ENCODE results near the gene ZNF714. TPM values are rescaled to one million over a fixed set of nuclear protein-coding genes. Genes with fewer than 3 reads are reported as not detected.
"Not testable (repeated sequence)": the region's sequence is repeated elsewhere in the genome, so short reads cannot be mapped to it uniquely, and the experiment has no call there.

ZNF714 gene
- total and polyA plus RNA-seq, 2 donors = 5.0 to 14.6 TPM

DNA sequence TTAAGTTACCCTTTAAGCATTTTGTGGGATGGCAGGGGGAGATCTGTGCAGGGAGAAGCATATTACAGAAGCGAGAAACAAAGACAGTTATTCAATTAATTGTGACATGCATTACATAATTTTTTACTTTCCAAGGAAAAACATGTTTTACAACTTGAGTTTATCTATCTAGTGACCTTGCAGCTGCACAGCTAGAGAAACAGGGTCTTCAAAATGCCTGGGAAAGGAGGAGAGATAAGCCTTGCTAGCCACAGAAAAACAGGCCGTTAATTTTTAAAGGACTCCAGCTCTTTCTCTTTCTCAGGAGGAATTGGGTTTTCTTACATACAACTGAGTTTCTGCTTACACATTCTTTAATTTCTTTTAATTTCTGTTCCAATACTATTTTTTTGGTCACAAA is 45.0 kb downstream of the ZNF714 start:
- no peaks in the 10 kb centered on the region for H3K27me3 ChIP-seq (ENCODE audit: control insufficient read depth in 2 of 2, insufficient read depth in 1 of 2, low read length in 1 of 2)
- no peaks in the 10 kb centered on the region for H3K9me3 ChIP-seq (ENCODE audit: control insufficient read depth in 2 of 2, insufficient read depth in 1 of 2, low read length in 1 of 2)
- WGBS = 79% methylated on average over 2 of the region's 2 CpGs
- H3K4me3 ChIP-seq (ENCODE audit: low read length in 2 of 2) = no peak overlapping the region
- H3K4me1 ChIP-seq (ENCODE audit: control insufficient read depth in 2 of 2, insufficient read depth in 2 of 2, low read length in 2 of 2) = peaks cover 0 to 6% of the 10 kb centered on the region in 2 donors
- DNase-seq (ENCODE audit: low read depth in 6 of 9, low spot score in 9 of 9) = no peak
- H3K27ac ChIP-seq (ENCODE audit: low read depth in 1 of 2, low read length in 1 of 2) = no peak overlapping the region
- H3K36me3 ChIP-seq (ENCODE audit: control insufficient read depth in 2 of 2, insufficient read depth in 2 of 2, low read length in 1 of 2) = no peaks in the 10 kb centered on the region

DNA sequence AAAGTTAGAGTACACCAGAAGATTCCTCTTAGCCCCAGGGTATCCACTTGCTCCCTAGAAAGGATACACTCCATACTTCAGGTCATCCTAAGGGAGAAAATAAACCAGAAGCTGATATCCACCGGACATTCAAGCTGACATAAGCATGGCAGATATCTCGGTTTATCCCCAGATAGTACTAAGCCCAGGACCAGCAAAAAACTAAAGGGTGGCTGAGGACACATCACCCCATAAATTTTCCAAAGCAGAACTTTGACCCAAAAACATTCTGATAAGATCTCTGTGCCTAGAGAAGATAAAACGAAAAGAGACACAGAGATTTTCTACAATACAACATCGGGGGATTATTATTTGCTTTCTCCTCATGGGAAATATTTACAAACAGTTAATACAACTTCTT is 45.9 kb downstream of the ZNF714 start:
- no peak for DNase-seq (ENCODE audit: low read depth in 6 of 9, low spot score in 9 of 9)
- Histone ChIP-seq H3K27me3 (ENCODE audit: control insufficient read depth in 2 of 2, insufficient read depth in 1 of 2, low read length in 1 of 2) (no peaks in the 10 kb centered on the region), H3K36me3 (ENCODE audit: control insufficient read depth in 2 of 2, insufficient read depth in 2 of 2, low read length in 1 of 2) (no peaks in the 10 kb centered on the region), H3K4me3 (ENCODE audit: low read length in 2 of 2) (no peak overlapping the region), H3K4me1 (ENCODE audit: control insufficient read depth in 2 of 2, insufficient read depth in 2 of 2, low read length in 2 of 2) (peaks cover 0 to 6% of the 10 kb centered on the region in 2 donors), H3K9me3 (ENCODE audit: control insufficient read depth in 2 of 2, insufficient read depth in 1 of 2, low read length in 1 of 2) (no peaks in the 10 kb centered on the region), H3K27ac (ENCODE audit: low read depth in 1 of 2, low read length in 1 of 2) (no peak overlapping the region)
- 72% methylated on average over 4 of the region's 4 CpGs for WGBS

DNA sequence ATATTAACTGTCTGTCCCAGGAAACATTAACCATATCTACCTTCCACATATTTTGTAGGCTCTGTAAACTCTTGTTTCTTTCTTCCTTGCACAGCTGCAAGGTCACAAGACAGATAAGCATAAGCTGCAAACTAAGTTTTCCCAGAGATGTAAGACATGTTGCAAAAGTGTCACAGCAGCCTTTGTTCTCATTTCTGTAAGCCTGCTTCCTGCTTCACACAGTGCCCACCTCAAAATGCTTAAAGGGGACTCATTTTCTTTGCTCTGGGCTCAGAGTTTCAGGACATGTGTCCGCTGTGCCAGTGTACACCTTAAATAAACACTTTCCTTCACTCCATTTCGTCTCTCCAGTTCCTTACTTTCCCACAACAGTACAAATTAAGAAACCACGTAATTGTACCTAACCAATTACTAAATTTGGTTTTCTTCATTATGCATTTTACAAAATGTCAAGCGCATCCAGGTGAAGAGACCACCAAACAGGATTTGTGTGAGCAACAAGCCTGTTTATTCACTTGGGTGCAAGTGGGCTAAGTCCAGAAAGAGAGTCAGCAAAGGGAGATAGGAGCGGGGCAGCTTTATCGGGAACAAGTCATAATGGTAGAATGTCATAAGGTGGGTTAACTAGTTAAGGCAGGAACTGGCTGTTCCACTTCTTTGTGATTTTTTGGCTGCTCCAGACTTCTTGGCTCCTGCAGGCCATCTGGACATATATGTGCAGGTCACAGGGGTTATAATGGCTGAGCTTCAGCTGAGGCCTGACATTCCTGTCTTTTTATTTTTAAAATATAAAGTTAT is 47.1 kb downstream of the ZNF714 start:
- Histone ChIP-seq H3K9me3 (ENCODE audit: control insufficient read depth in 2 of 2, insufficient read depth in 1 of 2, low read length in 1 of 2) (no peaks in the 10 kb centered on the region), H3K4me1 (ENCODE audit: control insufficient read depth in 2 of 2, insufficient read depth in 2 of 2, low read length in 2 of 2) (peaks cover 0 to 6% of the 10 kb centered on the region in 2 donors), H3K4me3 (ENCODE audit: low read length in 2 of 2) (no peak overlapping the region), H3K36me3 (ENCODE audit: control insufficient read depth in 2 of 2, insufficient read depth in 2 of 2, low read length in 1 of 2) (no peaks in the 10 kb centered on the region), H3K27ac (ENCODE audit: low read depth in 1 of 2, low read length in 1 of 2) (peak overlapping the region in 1 of 2 donors; percentile 66), H3K27me3 (ENCODE audit: control insufficient read depth in 2 of 2, insufficient read depth in 1 of 2, low read length in 1 of 2) (no peaks in the 10 kb centered on the region)
- 88% methylated on average over 6 of the region's 6 CpGs for WGBS
- peak; percentile 9 to 59 (median 27) for DNase-seq (ENCODE audit: low read depth in 6 of 9, low spot score in 9 of 9)

DNA sequence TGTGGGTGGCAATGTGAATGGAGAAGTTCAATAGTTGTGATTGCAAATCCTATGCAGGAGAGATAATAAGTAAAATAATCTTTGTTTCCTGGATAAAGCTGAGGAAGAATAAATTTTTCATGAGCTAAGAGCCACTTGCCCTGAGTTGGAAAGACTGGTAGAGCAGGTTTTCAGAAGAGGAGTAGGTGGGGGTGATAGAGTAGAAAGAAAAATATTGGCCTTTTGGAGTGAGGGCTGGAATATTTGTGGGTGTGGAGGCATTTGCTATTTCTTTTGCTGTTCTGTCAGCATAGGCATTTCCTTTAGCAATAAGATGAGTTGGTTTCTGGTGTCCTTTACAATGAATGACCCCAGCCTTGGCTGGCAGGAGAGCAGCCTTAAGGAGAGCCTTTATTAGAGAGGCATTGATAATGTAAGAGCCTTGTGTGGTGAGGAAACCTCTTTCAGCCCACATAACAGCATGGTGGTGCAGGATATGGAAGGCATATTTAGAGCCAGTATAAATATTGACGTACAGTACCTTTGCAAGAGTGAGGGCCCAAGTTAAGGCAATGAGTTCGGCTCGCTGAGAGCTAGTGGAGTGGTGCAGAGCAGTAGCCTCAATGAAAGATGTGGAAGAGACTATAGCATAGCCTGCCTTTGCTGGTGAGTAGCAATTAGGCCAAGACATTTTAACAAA is 48.2 kb downstream of the ZNF714 start:
- H3K4me3 ChIP-seq (ENCODE audit: low read length in 2 of 2) = no peak overlapping the region
- H3K27ac ChIP-seq (ENCODE audit: low read depth in 1 of 2, low read length in 1 of 2) = no peak overlapping the region
- H3K36me3 ChIP-seq (ENCODE audit: control insufficient read depth in 2 of 2, insufficient read depth in 2 of 2, low read length in 1 of 2) = no peaks in the 10 kb centered on the region
- no peaks in the 10 kb centered on the region for H3K27me3 ChIP-seq (ENCODE audit: control insufficient read depth in 2 of 2, insufficient read depth in 1 of 2, low read length in 1 of 2)
- 83% methylated on average over 3 of the region's 3 CpGs for WGBS
- H3K4me1 ChIP-seq (ENCODE audit: control insufficient read depth in 2 of 2, insufficient read depth in 2 of 2, low read length in 2 of 2) = peaks cover 0 to 6% of the 10 kb centered on the region in 2 donors
- no peak for DNase-seq (ENCODE audit: low read depth in 6 of 9, low spot score in 9 of 9)
- no peaks in the 10 kb centered on the region for H3K9me3 ChIP-seq (ENCODE audit: control insufficient read depth in 2 of 2, insufficient read depth in 1 of 2, low read length in 1 of 2)

DNA sequence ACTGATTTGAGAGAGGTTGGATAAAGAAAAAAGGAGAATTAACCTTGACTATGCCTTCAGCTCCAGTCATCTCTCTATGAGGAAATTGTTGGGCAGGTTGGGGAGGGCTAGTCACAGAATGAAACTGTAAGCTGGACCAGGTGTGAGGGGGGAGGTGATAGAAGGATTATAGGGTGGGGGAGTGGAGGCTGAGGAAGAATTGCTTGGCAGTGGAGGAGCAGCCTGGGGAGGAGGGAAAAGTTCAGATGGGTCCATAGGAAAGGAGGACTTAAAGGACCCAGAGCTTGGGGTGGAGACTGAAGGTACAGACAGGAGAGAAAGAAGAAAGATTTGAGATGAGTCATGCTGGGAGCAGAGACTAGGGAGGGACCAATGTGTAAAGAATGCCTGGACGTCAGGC is 51.6 kb downstream of the ZNF714 start:
- H3K9me3 ChIP-seq (ENCODE audit: control insufficient read depth in 2 of 2, insufficient read depth in 1 of 2, low read length in 1 of 2) = no peaks in the 10 kb centered on the region
- no peak overlapping the region for H3K27ac ChIP-seq (ENCODE audit: low read depth in 1 of 2, low read length in 1 of 2)
- no peaks in the 10 kb centered on the region for H3K27me3 ChIP-seq (ENCODE audit: control insufficient read depth in 2 of 2, insufficient read depth in 1 of 2, low read length in 1 of 2)
- WGBS = 93% methylated on average over 1 of the region's 1 CpG
- no peak overlapping the region for H3K4me3 ChIP-seq (ENCODE audit: low read length in 2 of 2)
- H3K4me1 ChIP-seq (ENCODE audit: control insufficient read depth in 2 of 2, insufficient read depth in 2 of 2, low read length in 2 of 2) = peaks cover 0 to 6% of the 10 kb centered on the region in 2 donors
- no peaks in the 10 kb centered on the region for H3K36me3 ChIP-seq (ENCODE audit: control insufficient read depth in 2 of 2, insufficient read depth in 2 of 2, low read length in 1 of 2)
- DNase-seq (ENCODE audit: low read depth in 6 of 9, low spot score in 9 of 9) = no peak

DNA sequence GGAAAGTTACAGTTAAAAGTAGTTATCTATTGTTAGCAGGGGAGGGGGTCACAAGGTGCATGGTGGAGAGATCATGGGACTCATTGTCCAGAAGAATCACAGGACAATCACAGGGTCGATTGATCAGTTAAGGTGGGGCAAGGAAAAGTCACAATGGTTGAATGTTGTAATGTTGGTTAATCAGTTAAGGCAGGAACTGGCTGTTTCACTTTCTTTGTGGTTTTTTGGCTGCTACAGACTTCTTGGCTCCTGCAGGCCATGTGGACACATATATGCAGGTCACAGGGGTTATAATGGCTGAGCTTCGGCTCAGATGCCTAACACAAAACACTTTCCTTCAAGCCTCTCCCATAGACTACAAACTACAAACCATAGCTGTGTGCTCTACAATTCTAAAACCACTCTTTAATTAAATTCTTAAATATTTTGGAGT is 52.9 kb downstream of the ZNF714 start:
- no peaks in the 10 kb centered on the region for H3K27me3 ChIP-seq (ENCODE audit: control insufficient read depth in 2 of 2, insufficient read depth in 1 of 2, low read length in 1 of 2)
- H3K36me3 ChIP-seq (ENCODE audit: control insufficient read depth in 2 of 2, insufficient read depth in 2 of 2, low read length in 1 of 2) = no peaks in the 10 kb centered on the region
- no peak overlapping the region for H3K27ac ChIP-seq (ENCODE audit: low read depth in 1 of 2, low read length in 1 of 2)
- no peak for DNase-seq (ENCODE audit: low read depth in 6 of 9, low spot score in 9 of 9)
- no peaks in the 10 kb centered on the region for H3K9me3 ChIP-seq (ENCODE audit: control insufficient read depth in 2 of 2, insufficient read depth in 1 of 2, low read length in 1 of 2)
- H3K4me1 ChIP-seq (ENCODE audit: control insufficient read depth in 2 of 2, insufficient read depth in 2 of 2, low read length in 2 of 2) = no peaks in the 10 kb centered on the region
- 84% methylated on average over 2 of the region's 2 CpGs for WGBS
- H3K4me3 ChIP-seq (ENCODE audit: low read length in 2 of 2) = no peak overlapping the region

DNA sequence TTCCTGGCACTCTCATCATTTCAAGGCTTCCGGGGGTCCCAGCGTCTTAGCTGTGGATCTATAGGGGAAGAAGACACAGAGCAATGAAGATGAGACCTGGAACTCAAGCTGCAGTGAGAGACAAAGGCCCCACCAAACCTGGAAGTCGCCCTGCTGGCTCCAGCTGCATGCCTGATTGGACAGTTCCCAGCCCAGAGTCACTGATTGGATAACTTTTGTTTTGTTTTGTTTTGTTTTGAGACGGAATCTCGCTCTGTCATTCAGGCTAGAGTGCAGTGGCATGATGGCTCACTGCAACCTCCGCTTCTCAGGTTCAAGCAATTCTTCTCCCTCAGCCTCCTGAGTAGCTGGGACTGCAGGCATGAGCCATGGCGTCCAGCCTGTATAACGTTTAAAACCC is 53.4 kb downstream of the ZNF714 start:
- H3K4me1 ChIP-seq (ENCODE audit: control insufficient read depth in 2 of 2, insufficient read depth in 2 of 2, low read length in 2 of 2) = no peaks in the 10 kb centered on the region
- WGBS = 94% methylated on average over 8 of the region's 8 CpGs
- no peaks in the 10 kb centered on the region for H3K27me3 ChIP-seq (ENCODE audit: control insufficient read depth in 2 of 2, insufficient read depth in 1 of 2, low read length in 1 of 2)
- DNase-seq (ENCODE audit: low read depth in 6 of 9, low spot score in 9 of 9) = no peak
- H3K4me3 ChIP-seq (ENCODE audit: low read length in 2 of 2) = no peak overlapping the region
- H3K27ac ChIP-seq (ENCODE audit: low read depth in 1 of 2, low read length in 1 of 2) = no peak overlapping the region
- H3K9me3 ChIP-seq (ENCODE audit: control insufficient read depth in 2 of 2, insufficient read depth in 1 of 2, low read length in 1 of 2) = no peaks in the 10 kb centered on the region
- no peaks in the 10 kb centered on the region for H3K36me3 ChIP-seq (ENCODE audit: control insufficient read depth in 2 of 2, insufficient read depth in 2 of 2, low read length in 1 of 2)

DNA sequence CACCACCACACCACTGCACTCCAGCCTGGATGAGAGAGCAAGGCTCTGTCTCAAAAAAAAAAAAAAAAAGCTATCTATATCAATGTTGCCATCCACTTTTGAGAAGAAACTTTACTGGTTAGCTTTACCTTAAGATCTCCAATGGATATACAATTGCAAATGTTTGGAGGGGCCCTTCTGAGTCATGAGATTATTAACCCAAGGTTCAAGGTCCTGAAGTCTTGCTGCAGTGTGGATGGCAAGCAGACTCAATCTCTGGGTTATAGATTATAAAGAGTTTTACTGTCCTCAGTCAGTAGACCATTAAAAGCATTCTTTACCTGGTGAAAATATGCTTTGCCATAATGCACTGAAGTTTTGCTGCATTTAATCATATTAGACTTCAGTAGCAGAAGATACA is 56.1 kb downstream of the ZNF714 start:
- DNase-seq (ENCODE audit: low read depth in 6 of 9, low spot score in 9 of 9) = no peak
- Histone ChIP-seq H3K36me3 (ENCODE audit: control insufficient read depth in 2 of 2, insufficient read depth in 2 of 2, low read length in 1 of 2) (no peaks in the 10 kb centered on the region), H3K27me3 (ENCODE audit: control insufficient read depth in 2 of 2, insufficient read depth in 1 of 2, low read length in 1 of 2) (no peaks in the 10 kb centered on the region), H3K4me1 (ENCODE audit: control insufficient read depth in 2 of 2, insufficient read depth in 2 of 2, low read length in 2 of 2) (peaks cover 0 to 2% of the 10 kb centered on the region in 2 donors), H3K9me3 (ENCODE audit: control insufficient read depth in 2 of 2, insufficient read depth in 1 of 2, low read length in 1 of 2) (no peaks in the 10 kb centered on the region), H3K4me3 (ENCODE audit: low read length in 2 of 2) (no peak overlapping the region), H3K27ac (ENCODE audit: low read depth in 1 of 2, low read length in 1 of 2) (no peak overlapping the region)

DNA sequence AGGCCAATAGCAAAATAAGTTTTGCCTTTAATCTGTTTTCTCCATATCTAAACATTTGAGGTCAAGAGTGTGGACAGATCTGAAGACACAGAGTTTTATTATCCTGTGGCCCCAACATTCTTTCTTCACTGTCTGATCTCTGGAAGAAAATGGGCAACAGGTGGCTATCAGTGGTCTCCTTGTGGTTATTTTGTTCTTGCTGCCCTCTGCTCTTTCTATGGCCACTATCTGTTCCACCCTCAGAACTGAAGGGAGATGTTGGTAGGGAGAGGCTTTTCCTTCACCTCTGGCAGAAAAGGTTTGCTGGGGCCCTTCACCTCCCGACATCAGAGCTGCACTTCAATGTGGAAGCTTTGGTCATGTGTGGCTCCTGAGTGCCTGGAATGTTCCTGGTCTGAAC is 59.0 kb downstream of the ZNF714 start:
- H3K27me3 ChIP-seq (ENCODE audit: control insufficient read depth in 2 of 2, insufficient read depth in 1 of 2, low read length in 1 of 2); H3K4me3 ChIP-seq (ENCODE audit: low read length in 2 of 2); DNase-seq (ENCODE audit: low read depth in 6 of 9, low spot score in 9 of 9); H3K4me1 ChIP-seq (ENCODE audit: control insufficient read depth in 2 of 2, insufficient read depth in 2 of 2, low read length in 2 of 2); H3K9me3 ChIP-seq (ENCODE audit: control insufficient read depth in 2 of 2, insufficient read depth in 1 of 2, low read length in 1 of 2); H3K27ac ChIP-seq (ENCODE audit: low read depth in 1 of 2, low read length in 1 of 2): not testable (repeated sequence)
- 100% methylated on average over 1 of the region's 1 CpG for WGBS
- peaks cover 8 to 12% of the 10 kb centered on the region in 2 donors for H3K36me3 ChIP-seq (ENCODE audit: control insufficient read depth in 2 of 2, insufficient read depth in 2 of 2, low read length in 1 of 2)

All from thymus (tissue), 11 donors.